ENCODE results near the gene MRPS27.

MRPS27 gene

DNA sequence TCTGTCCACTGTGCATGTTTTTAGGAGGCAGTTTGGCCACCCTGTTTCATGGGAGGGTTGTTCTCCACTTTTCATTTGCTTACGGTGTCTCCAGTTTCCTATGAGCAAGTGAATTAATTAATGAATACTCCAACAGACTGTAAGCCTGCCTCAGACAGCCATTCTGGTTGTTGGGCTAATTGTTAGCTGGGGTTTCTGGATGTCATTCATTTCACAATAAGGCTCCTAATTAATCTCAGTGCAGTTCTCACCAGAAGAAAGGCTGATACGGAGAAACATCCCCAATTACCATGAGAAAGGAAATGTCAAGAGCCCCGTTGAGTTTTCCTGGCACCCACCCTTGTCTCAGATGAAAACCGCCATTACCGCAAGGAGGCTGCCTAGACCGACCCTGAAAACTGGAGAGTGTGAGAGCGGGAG lies 136.9 kb downstream of the MRPS27 start:
- Histone ChIP-seq H2AFZ (no peak overlapping the region), H3K27me3 (ENCODE audit: control insufficient read depth, insufficient read depth, low read length) (no peaks in the 10 kb centered on the region), H3K4me2 (ENCODE audit: low read length) (no peak overlapping the region), H3K36me3 (ENCODE audit: control insufficient read depth, insufficient read depth, low read length) (no peaks in the 10 kb centered on the region), H3K9me3 (ENCODE audit: control insufficient read depth, low read length) (no peaks in the 10 kb centered on the region), H3K4me1 (no peaks in the 10 kb centered on the region), H3K27ac (no peak overlapping the region), H3K9ac (no peak overlapping the region), H3K4me3 (ENCODE audit: low read depth, low read length) (no peak overlapping the region), H3K79me2 (no peaks in the 10 kb centered on the region)
- TF ChIP-seq CTCF (IDR thresholded peaks at IDR 0.05), result no peak

GRCh38 chr5:72182686-72183085 lies 137.4 kb downstream of the MRPS27 start:
- Histone ChIP-seq H2AFZ (no peak overlapping the region), H3K79me2 (no peaks in the 10 kb centered on the region), H3K9me3 (ENCODE audit: control insufficient read depth, low read length) (no peaks in the 10 kb centered on the region), H3K4me2 (ENCODE audit: low read length) (no peak overlapping the region), H3K36me3 (ENCODE audit: control insufficient read depth, insufficient read depth, low read length) (no peaks in the 10 kb centered on the region), H3K4me3 (ENCODE audit: low read depth, low read length) (no peak overlapping the region), H3K27me3 (ENCODE audit: control insufficient read depth, insufficient read depth, low read length) (no peaks in the 10 kb centered on the region), H3K9ac (no peak overlapping the region), H3K4me1 (no peaks in the 10 kb centered on the region), H3K27ac (no peak overlapping the region)
- TF ChIP-seq CTCF (IDR thresholded peaks at IDR 0.05), result no peak

DNA sequence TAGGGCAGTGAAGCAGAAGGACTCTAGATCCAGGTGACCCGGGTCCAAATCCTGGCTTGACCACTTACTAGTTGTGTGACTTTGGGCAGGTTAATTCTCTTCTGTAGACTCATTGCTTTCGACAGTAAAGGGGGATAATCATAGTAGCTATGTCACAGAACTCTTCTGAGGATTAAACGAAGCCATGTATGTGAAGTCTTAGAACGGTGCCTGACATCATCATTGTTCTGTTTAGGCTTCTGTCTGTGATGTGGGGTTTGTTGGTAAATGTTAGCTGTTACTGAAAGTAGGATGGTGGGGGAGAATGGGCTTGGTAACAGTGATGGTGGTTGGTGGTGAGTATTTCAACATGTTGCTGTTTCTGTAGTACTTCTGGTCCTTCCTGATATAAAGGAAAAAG lies 139.1 kb downstream of the MRPS27 start:
- Histone ChIP-seq H3K9ac (no peak overlapping the region), H3K9me3 (ENCODE audit: control insufficient read depth, low read length) (no peaks in the 10 kb centered on the region), H3K4me3 (ENCODE audit: low read depth, low read length) (no peak overlapping the region)

DNA sequence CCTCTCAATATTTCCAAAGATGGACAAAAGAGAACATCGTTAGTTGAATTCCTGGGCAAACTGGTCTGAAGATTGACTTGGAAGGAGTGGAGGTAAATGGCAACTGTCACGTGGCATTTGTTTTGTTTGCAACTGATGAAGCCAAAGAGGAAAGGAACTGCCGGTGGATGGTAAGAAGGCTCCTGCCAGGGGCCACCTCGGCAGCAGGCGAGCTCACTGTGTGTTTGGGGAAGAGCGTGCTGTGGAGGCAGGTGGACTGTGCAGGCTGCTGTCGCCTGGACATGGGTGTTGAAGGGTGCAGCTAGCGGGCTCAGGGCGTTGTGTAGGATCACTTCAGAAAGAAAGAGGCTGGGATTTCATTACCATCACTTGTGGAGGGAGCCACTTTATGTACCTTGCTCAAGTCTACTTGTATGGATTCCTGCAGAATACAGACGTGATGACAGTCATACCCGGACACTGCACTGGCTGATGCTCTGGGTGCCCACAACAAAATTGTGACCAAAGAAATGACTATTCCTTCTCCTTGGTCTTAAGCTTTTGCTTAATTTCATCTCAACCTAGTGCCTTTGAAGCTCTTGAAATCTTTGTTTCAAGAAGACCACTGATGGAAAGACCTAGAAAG lies 140.1 kb downstream of the MRPS27 start:
- Histone ChIP-seq H3K4me2 (ENCODE audit: low read length) (no peak overlapping the region), H3K36me3 (ENCODE audit: control insufficient read depth, insufficient read depth, low read length) (no peaks in the 10 kb centered on the region), H3K9ac (no peak overlapping the region), H3K9me3 (ENCODE audit: control insufficient read depth, low read length) (no peaks in the 10 kb centered on the region), H3K4me1 (no peaks in the 10 kb centered on the region), H2AFZ (no peak overlapping the region), H3K4me3 (ENCODE audit: low read depth, low read length) (no peak overlapping the region), H3K79me2 (no peaks in the 10 kb centered on the region), H3K27ac (no peak overlapping the region), H3K27me3 (ENCODE audit: control insufficient read depth, insufficient read depth, low read length) (no peaks in the 10 kb centered on the region)
- no peak for TF ChIP-seq CTCF (IDR thresholded peaks at IDR 0.05)

More for the DNA sequence above, 139.1 kb downstream of the MRPS27 start:
- Histone ChIP-seq H2AFZ (no peak overlapping the region), H3K4me1 (no peaks in the 10 kb centered on the region), H3K4me2 (ENCODE audit: low read length) (no peak overlapping the region), H3K27ac (no peak overlapping the region), H3K36me3 (ENCODE audit: control insufficient read depth, insufficient read depth, low read length) (no peaks in the 10 kb centered on the region), H3K27me3 (ENCODE audit: control insufficient read depth, insufficient read depth, low read length) (no peaks in the 10 kb centered on the region), H3K79me2 (no peaks in the 10 kb centered on the region)
- TF ChIP-seq CTCF (IDR thresholded peaks at IDR 0.05), result no peak
